Measurements from ENCODE around the gene TMEM60. TPM values are rescaled to one million over a fixed set of nuclear protein-coding genes. Genes with fewer than 3 reads are reported as not detected.

Gene TMEM60
- total and polyA plus RNA-seq, 2 donors (not counting 1 experiment from before 2014, with no cell fraction given) = 5.0 to 20.4 TPM

- Histone ChIP-seq H3K9me3 (ENCODE audit: control extremely low read depth in 1 of 3, control insufficient read depth in 2 of 3, insufficient read depth in 1 of 3, low read length in 2 of 3) (no peaks in the 10 kb centered on the region), H3K79me2 (ENCODE audit: control insufficient read depth, insufficient read depth, low read length) (peaks cover 93% of the 10 kb centered on the region), H3K36me3 (replicated peaks in 1 of 2; ENCODE audit: control extremely low read depth in 1 of 2, control insufficient read depth in 1 of 2, extremely low read depth in 1 of 2, insufficient read depth in 2 of 2, low read length in 1 of 2) (no peaks in the 10 kb centered on the region), H3K27me3 (replicated peaks in 1 of 4; ENCODE audit: control extremely low read depth in 1 of 4, control insufficient read depth in 3 of 4, insufficient read depth in 4 of 4, low read length in 3 of 4) (no peaks in the 10 kb centered on the region), H3K9ac (ENCODE audit: low read length) (peak overlapping the region; percentile 88), H3K27ac (ENCODE audit: low read length in 2 of 2) (peak overlapping the region in 1 of 2 donors; percentile 87), H3K4me1 (ENCODE audit: control insufficient read depth in 2 of 2, insufficient read depth in 2 of 2, low read length in 2 of 2) (peaks cover 51 to 66% of the 10 kb centered on the region in 2 donors), H3K4me2 (replicated peaks; ENCODE audit: low read depth, low read length, poor library complexity, severe bottlenecking) (peak overlapping the region; percentile 88), H3K4me3 (ENCODE audit: control extremely low read depth in 1 of 5, extremely low read depth in 1 of 5, insufficient read depth in 1 of 5, low read depth in 2 of 5, low read length in 4 of 5) (peak overlapping the region in 4 of 5 experiments; percentile 79 to 97 (median 92)), H4K20me1 (ENCODE audit: control insufficient read depth, insufficient read depth, low read length, poor library complexity, severe bottlenecking) (peaks cover 9% of the 10 kb centered on the region), H2AFZ (ENCODE audit: insufficient read depth, low read depth, low read length, poor library complexity, severe bottlenecking) (peak overlapping the region; percentile 41)
- CTCF ChIA-PET = no interaction called here
- DNase-seq (no peak), ATAC-seq (ENCODE audit: low read depth) (no peak)
- H3K27me3 Mint-ChIP-seq = no peaks in the 10 kb centered on the region
- TF ChIP-seq EZH2 (IDR thresholded peaks at IDR 0.05; ENCODE audit: borderline replicate concordance, insufficient read depth, low read depth, low read length, poor library complexity, severe bottlenecking) (no peak), CTCF (IDR thresholded peaks at IDR 0.05) (no peak)
- H3K4me3 Mint-ChIP-seq = peak overlapping the region; percentile 91
- POLR2A ChIA-PET = interaction anchor here (3.0 kb wide), 1 partner anchor 24 kb away, joined by 20 read pairs; no protein-coding TSS in a partner anchor
- peaks cover 81% of the 10 kb centered on the region for H3K4me1 Mint-ChIP-seq
- H3K9me3 Mint-ChIP-seq (ENCODE audit: insufficient read depth) = no peaks in the 10 kb centered on the region
- 0% methylated on average over 2 of the region's 4 CpGs for WGBS (ENCODE audit: insufficient coverage)
- intact Hi-C loops (cut with micrococcal nuclease) = loop anchor here (5.0 kb wide), 1 partner anchor 37 kb away; no protein-coding TSS in a partner anchor
- peak overlapping the region; percentile 92 for H3K27ac Mint-ChIP-seq
These were observed 1.9 kb upstream of the TMEM60 start for GRCh38 chr7:77800158-77800557.

All from B cell (primary cell).